SK-N-SH treated with all-trans-retinoic acid at 6 μM for 48 hours (cell line): ENCODE measurements around the gene SLC7A1.

Source experiments
- ATAC-seq: fragments of 200-7000 bp; cut with Tn5 transposase; 3 replicates; pipeline ENCODE4 v1.9.1; 2020; ENCODE audit warnings: mild to moderate bottlenecking, moderate library complexity
- ARNTL ChIP-seq: fragments of 450-650 bp; formaldehyde crosslinking; IDR thresholded peaks from 2 replicates; pipeline ENCODE4 v1.5.0; 2020; ENCODE audit warnings: low read depth, mild to moderate bottlenecking, moderate library complexity, borderline replicate concordance
- BACH2 ChIP-seq: fragments of 250-450 bp; sonication (Bioruptor Pico); IDR thresholded peaks from 2 replicates; pipeline ENCODE4 v1.9.0; 2021; ENCODE audit warnings: mild to moderate bottlenecking, borderline replicate concordance
- CSDC2 ChIP-seq: fragments of 250-450 bp; sonication (Bioruptor Pico); IDR thresholded peaks from 2 replicates; pipeline ENCODE4 v1.5.0; 2020; ENCODE audit warnings: mild to moderate bottlenecking, moderate library complexity
- ESRRG ChIP-seq: fragments of 250-450 bp; sonication (Bioruptor Pico); IDR thresholded peaks from 2 replicates; pipeline ENCODE4 v1.6.1; 2021; ENCODE audit warnings: mild to moderate bottlenecking
- GLIS3 ChIP-seq: fragments of 250-450 bp; sonication (Bioruptor Pico); IDR thresholded peaks from 2 replicates; pipeline ENCODE4 v1.5.0; 2020; ENCODE audit warnings: mild to moderate bottlenecking, moderate library complexity
- ISL1 ChIP-seq: fragments of 250-450 bp; sonication (Bioruptor Pico); IDR thresholded peaks from 2 replicates; pipeline ENCODE4 v2.1.2; 2022; ENCODE audit warnings: mild to moderate bottlenecking, moderate library complexity
- PPARA ChIP-seq: fragments of 250-450 bp; sonication (Bioruptor Pico); IDR thresholded peaks from 2 replicates; pipeline ENCODE4 v1.5.0; 2020; ENCODE audit warnings: mild to moderate bottlenecking, borderline replicate concordance
- RARB ChIP-seq: fragments of 250-450 bp; sonication (Bioruptor Pico); IDR thresholded peaks from 2 replicates; pipeline ENCODE4 v1.8.0; 2021; ENCODE audit warnings: mild to moderate bottlenecking, moderate library complexity
- TCF4 ChIP-seq: fragments of 250-450 bp; sonication (Bioruptor Pico); IDR thresholded peaks from 2 replicates; pipeline ENCODE4 v1.8.0; 2021; ENCODE audit warnings: mild to moderate bottlenecking, moderate library complexity, borderline replicate concordance
- TOX ChIP-seq: fragments of 250-450 bp; sonication (Bioruptor Pico); IDR thresholded peaks from 2 replicates; pipeline ENCODE4 v1.8.0; 2021; ENCODE audit warnings: mild to moderate bottlenecking, moderate library complexity, borderline replicate concordance
- ZC3H10 ChIP-seq: fragments of 250-450 bp; sonication (Bioruptor Pico); IDR thresholded peaks from 2 replicates; pipeline ENCODE4 v1.5.1; 2021; ENCODE audit warnings: mild to moderate bottlenecking, moderate library complexity
- ZFP30 ChIP-seq: fragments of 450-650 bp; formaldehyde crosslinking; IDR thresholded peaks from 2 replicates; pipeline ENCODE4 v1.5.0; 2022; ENCODE audit warnings: mild to moderate bottlenecking, moderate library complexity
- ZNF565 ChIP-seq: fragments of 450-650 bp; formaldehyde crosslinking; conservative IDR thresholded peaks from 2 replicates; pipeline ENCODE4 v1.5.0; 2020; ENCODE audit warnings: low read depth, mild to moderate bottlenecking, moderate library complexity
- ZNF70 ChIP-seq: fragments of 450-650 bp; formaldehyde crosslinking; IDR thresholded peaks from 2 replicates; pipeline ENCODE4 v1.5.0; 2020; ENCODE audit warnings: mild to moderate bottlenecking, moderate library complexity
- TF ChIP-seq, protein P1 (sequence below): fragments of 250-450 bp; sonication (Bioruptor Pico); IDR thresholded peaks from 2 replicates; pipeline ENCODE4 v1.5.1; 2021; ENCODE audit warnings: mild to moderate bottlenecking, moderate library complexity
- TF ChIP-seq, protein P2 (sequence below): fragments of 250-450 bp; sonication (Bioruptor Pico); IDR thresholded peaks from 2 replicates; pipeline ENCODE4 v1.8.0; 2020; ENCODE audit warnings: mild to moderate bottlenecking, moderate library complexity, borderline replicate concordance
- TF ChIP-seq, protein P3 (sequence below): fragments of 250-450 bp; sonication (Bioruptor Pico); IDR thresholded peaks from 2 replicates; pipeline ENCODE4 v1.5.0; 2020; ENCODE audit warnings: mild to moderate bottlenecking, moderate library complexity

Gene SLC7A1

GRCh38 chr13:29597706-29598105, 2.2 kb upstream of the SLC7A1 start:
- TF ChIP-seq, protein P1, sequence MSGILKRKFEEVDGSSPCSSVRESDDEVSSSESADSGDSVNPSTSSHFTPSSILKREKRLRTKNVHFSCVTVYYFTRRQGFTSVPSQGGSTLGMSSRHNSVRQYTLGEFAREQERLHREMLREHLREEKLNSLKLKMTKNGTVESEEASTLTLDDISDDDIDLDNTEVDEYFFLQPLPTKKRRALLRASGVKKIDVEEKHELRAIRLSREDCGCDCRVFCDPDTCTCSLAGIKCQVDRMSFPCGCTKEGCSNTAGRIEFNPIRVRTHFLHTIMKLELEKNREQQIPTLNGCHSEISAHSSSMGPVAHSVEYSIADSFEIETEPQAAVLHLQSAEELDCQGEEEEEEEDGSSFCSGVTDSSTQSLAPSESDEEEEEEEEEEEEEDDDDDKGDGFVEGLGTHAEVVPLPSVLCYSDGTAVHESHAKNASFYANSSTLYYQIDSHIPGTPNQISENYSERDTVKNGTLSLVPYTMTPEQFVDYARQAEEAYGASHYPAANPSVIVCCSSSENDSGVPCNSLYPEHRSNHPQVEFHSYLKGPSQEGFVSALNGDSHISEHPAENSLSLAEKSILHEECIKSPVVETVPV (CRISPR knock-in tag) = no peak
- TF ChIP-seq ZC3H10 (CRISPR knock-in tag) (no peak), ESRRG (CRISPR knock-in tag) (no peak), ZNF565 (CRISPR knock-in tag) (no peak), TCF4 (CRISPR knock-in tag) (no peak), ZNF70 (CRISPR knock-in tag) (no peak), BACH2 (no peak)
- TF ChIP-seq, protein P2, sequence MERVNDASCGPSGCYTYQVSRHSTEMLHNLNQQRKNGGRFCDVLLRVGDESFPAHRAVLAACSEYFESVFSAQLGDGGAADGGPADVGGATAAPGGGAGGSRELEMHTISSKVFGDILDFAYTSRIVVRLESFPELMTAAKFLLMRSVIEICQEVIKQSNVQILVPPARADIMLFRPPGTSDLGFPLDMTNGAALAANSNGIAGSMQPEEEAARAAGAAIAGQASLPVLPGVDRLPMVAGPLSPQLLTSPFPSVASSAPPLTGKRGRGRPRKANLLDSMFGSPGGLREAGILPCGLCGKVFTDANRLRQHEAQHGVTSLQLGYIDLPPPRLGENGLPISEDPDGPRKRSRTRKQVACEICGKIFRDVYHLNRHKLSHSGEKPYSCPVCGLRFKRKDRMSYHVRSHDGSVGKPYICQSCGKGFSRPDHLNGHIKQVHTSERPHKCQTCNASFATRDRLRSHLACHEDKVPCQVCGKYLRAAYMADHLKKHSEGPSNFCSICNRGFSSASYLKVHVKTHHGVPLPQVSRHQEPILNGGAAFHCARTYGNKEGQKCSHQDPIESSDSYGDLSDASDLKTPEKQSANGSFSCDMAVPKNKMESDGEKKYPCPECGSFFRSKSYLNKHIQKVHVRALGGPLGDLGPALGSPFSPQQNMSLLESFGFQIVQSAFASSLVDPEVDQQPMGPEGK (CRISPR knock-in tag) = no peak
- no peak for ATAC-seq

DNA sequence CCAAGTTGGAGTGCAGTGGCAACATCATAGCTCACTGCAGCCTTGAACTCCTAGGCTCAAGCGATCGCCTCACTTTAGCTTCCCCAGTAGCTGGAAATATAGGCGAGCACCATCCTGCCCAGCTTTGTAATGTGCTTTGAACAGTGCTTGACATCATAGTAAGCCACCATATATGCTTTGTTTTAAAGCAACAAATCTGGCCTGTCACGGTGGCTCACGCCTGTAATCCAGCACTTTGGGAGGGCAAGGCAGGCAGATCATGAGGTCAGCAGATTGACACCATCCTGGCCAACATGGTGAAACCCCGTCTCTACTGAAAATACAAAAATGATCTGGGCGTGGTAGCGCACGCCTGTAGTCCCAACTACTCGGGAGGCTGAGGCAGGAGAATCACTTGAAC, 1.8 kb upstream of the SLC7A1 start:
- ATAC-seq = no peak
- TF ChIP-seq, protein P3, sequence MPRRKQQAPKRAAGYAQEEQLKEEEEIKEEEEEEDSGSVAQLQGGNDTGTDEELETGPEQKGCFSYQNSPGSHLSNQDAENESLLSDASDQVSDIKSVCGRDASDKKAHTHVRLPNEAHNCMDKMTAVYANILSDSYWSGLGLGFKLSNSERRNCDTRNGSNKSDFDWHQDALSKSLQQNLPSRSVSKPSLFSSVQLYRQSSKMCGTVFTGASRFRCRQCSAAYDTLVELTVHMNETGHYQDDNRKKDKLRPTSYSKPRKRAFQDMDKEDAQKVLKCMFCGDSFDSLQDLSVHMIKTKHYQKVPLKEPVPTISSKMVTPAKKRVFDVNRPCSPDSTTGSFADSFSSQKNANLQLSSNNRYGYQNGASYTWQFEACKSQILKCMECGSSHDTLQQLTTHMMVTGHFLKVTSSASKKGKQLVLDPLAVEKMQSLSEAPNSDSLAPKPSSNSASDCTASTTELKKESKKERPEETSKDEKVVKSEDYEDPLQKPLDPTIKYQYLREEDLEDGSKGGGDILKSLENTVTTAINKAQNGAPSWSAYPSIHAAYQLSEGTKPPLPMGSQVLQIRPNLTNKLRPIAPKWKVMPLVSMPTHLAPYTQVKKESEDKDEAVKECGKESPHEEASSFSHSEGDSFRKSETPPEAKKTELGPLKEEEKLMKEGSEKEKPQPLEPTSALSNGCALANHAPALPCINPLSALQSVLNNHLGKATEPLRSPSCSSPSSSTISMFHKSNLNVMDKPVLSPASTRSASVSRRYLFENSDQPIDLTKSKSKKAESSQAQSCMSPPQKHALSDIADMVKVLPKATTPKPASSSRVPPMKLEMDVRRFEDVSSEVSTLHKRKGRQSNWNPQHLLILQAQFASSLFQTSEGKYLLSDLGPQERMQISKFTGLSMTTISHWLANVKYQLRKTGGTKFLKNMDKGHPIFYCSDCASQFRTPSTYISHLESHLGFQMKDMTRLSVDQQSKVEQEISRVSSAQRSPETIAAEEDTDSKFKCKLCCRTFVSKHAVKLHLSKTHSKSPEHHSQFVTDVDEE (CRISPR knock-in tag) = no peak
- TF ChIP-seq RARB (CRISPR knock-in tag) = no peak
- TF ChIP-seq, all 23 proteins: peak for 0

GRCh38 chr13:29596064-29596418, 553 bp upstream of the SLC7A1 start:
- TF ChIP-seq, protein P3 (CRISPR knock-in tag) = no peak
- TF ChIP-seq TOX (no peak), ISL1 (CRISPR knock-in tag) (no peak), GLIS3 (no peak)

GRCh38 chr13:29594710-29595379, 643 bp downstream of the SLC7A1 start:
- ATAC-seq = peak; percentile 59
- no peak for TF ChIP-seq TCF4 (CRISPR knock-in tag)

More at GRCh38 chr13:29596064-29596418, 553 bp upstream of the SLC7A1 start:
- no peak for ATAC-seq

- peak; percentile 67 for ATAC-seq
- no peak for TF ChIP-seq ARNTL (CRISPR knock-in tag)
- no peak for TF ChIP-seq CSDC2 (CRISPR knock-in tag)
- no peak for TF ChIP-seq PPARA
- no peak for TF ChIP-seq ZFP30 (CRISPR knock-in tag)
- no peak for TF ChIP-seq BACH2
- no peak for TF ChIP-seq ZC3H10 (CRISPR knock-in tag)
- TF ChIP-seq, protein P1 (CRISPR knock-in tag) = no peak
- TF ChIP-seq, protein P3 (CRISPR knock-in tag) = no peak
These were observed 1.2 kb downstream of the SLC7A1 start for GRCh38 chr13:29594303-29594709.
